Measurements from ENCODE around the gene PNPLA3.

The PNPLA3 gene

DNA sequence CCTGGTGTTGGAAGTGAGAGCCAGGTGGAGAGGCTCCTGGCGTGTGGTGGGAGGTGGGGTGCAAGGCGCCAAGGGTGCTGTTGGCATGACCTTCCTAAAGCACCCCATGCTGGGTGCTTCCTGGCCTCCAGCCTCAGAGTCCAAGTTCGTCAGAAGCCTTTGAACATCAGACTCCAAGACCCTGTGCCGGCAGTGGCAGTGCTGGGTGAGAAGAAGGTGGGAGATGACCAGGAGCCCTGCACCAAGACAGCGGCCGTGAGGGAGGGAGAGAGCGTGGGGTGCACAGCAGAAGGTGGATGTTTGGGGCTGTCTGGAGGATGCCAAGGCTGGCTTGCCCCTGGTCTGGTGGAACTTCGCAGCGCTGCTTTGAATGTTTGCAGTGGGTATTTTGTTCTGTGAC, 70.8 kb downstream of the PNPLA3 start:
- no peak for DNase-seq (ENCODE audit: low read depth)

DNA sequence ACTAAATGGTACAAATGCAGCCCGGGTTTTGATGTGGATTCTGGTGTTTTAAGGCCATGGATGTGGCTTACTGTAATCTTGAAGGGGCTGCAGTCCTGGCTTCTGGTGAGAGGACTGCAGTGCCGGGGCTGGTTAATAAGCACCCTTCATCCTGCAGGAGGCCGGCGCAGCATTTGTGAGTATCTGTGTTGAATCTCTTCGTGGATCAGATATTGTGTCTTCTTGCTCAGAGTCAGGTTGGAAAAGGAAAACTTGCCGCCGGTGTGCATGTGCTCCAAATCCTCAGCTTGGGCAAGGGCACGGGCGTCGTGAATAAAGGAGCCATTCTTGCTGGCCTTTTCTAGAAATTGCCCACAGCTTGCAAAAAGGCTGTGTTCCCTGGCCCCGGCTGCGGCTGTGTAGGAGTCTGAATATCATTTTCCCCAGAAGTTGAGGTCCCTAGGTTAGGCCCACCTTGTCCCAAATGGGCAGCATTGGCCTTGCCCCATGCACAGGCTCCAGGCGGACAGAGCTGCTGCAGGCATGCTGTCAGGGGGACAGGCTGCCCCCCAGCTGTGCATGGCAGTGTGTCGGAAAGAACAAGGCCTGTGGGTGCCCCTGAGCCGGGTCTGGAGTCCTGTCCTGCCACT, 71.6 kb downstream of the PNPLA3 start:
- no peak for DNase-seq (ENCODE audit: low read depth)

DNA sequence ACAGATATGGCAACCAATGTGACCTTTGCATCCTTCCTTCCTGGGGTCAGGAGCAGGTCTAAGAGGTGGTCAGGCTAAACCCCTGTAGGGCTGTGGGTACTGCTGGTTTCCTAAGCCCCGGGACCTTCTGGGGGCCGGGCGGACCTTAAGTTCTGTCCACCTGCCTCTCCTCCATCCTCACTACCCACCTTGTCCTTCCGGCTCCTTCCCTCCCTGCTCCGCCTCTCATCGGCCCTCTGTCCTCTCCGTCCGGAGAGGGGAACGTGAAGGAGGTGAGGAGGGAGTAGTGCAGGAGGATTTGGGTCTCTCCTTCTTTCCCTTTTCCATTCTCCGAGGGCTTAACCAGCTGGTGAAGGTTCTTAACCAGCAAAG, 72.2 kb downstream of the PNPLA3 start:
- no peak for DNase-seq (ENCODE audit: low read depth)

DNA sequence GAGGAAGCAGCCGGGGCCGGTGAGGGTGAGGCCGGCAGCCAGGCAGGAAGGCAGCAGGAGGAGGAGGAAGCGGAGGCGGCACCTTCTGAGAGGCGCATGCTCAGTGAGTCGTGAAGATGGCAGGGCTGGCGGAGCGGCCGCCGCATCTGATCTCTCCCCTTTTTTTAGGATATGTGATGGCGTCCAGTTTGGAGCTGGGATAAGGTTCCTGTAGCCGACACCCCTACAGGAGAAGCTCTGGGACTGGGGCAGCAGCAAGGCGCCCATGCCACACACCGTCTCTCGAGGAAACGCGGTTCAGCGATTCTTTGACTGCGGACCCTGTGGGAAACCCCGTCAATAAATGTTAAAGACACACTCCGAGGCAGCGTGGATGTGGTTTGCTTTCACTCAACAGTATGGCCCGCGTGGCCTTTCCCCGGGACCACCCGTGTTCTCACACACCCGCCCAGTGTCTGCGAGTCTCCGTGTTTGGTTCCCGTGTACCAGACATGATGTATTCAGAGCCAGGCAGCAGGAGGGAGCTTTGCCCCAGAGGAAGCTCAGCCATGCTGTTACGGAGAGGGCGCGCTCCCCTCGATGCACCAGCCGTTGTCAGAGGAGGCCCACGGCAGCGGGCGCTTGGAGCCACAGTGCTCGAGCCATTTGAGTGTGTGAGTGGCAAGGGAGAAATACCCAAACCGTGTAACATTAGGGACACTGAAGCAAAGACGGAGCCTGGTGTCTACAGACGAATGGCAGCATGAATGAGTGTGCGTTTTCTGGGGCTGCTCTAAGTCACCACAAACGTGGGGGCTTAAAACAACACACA, 72.8 kb downstream of the PNPLA3 start:
- DNase-seq (ENCODE audit: low read depth): no peak

DNA sequence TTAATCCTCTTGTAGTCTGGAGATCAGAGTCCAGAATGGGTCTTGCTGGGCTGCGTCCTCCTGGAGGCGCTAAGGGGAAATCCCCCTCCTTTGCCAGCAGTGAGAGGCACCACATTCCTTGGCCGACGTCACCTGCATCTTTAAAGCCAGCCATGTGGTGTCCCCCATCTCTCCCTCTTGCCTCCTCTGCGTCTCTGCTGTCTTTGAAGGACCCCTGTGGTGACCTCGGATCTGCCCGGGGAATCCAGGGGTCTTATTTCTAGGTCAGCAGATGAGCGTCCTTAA, 73.3 kb downstream of the PNPLA3 start:
- no peak for DNase-seq (ENCODE audit: low read depth)
